GM21367 (cell line): ENCODE measurements around the gene DCDC2B.

Experiments used
- ATAC-seq: cut with Tn5 transposase; IDR thresholded peaks from one replicate; pipeline ENCODE4 v1.9.1; 2021; ENCODE audit not compliant: unreplicated experiment

The DCDC2B gene

GRCh38 chr1:32195972-32196823 lies 12.7 kb upstream of the DCDC2B start:
- no peak for ATAC-seq

- ATAC-seq, result no peak
These were observed 11.8 kb upstream of the DCDC2B start for GRCh38 chr1:32197074-32197473.

GRCh38 chr1:32197837-32198236 lies 11.1 kb upstream of the DCDC2B start:
- ATAC-seq, result no peak

GRCh38 chr1:32198237-32199042 lies 10.4 kb upstream of the DCDC2B start:
- no peak for ATAC-seq

GRCh38 chr1:32199043-32199716 lies 9.7 kb upstream of the DCDC2B start:
- no peak for ATAC-seq

GRCh38 chr1:32199717-32200072 lies 9.2 kb upstream of the DCDC2B start:
- ATAC-seq, result no peak

- no peak for ATAC-seq
These were observed 8.5 kb upstream of the DCDC2B start, which contains the start of gene CCDC28B for GRCh38 chr1:32200226-32201010. CCDC28B (plus strand) TSS chr1:32200595; CDS start chr1:32201936, 1,341 bp downstream.

- ATAC-seq, result no peak
These were observed 7.7 kb upstream of the DCDC2B start for GRCh38 chr1:32201011-32201855.

- no peak for ATAC-seq
These were observed 3.9 kb upstream of the DCDC2B start for GRCh38 chr1:32204943-32205361.

- ATAC-seq, result peak; percentile 39
These were observed 3.2 kb upstream of the DCDC2B start, which contains the start of gene IQCC for GRCh38 chr1:32205401-32206370. IQCC (plus strand) TSS chr1:32205671; CDS start chr1:32205682, 11 bp downstream.

GRCh38 chr1:32208469-32208868 lies 420 bp upstream of the DCDC2B start:
- ATAC-seq, result no peak

GRCh38 chr1:32215629-32216480 lies 7.0 kb downstream of the DCDC2B start:
- no peak for ATAC-seq

- no peak for ATAC-seq
These were observed 7.7 kb downstream of the DCDC2B start for GRCh38 chr1:32216566-32216965.

- ATAC-seq, result no peak
These were observed 10.1 kb downstream of the DCDC2B start for GRCh38 chr1:32219022-32219421.

GRCh38 chr1:32220746-32221580 lies 12.1 kb downstream of the DCDC2B start:
- no peak for ATAC-seq

- no peak for ATAC-seq
These were observed 12.7 kb downstream of the DCDC2B start for GRCh38 chr1:32221581-32221979.
